HepG2 (cell line): ENCODE results near the gene DNAAF3. TPM values are rescaled to one million over a fixed set of nuclear protein-coding genes. Genes with fewer than 3 reads are reported as not detected.

Experiments used
- DZIP1 ChIP-seq: sonication (generic); formaldehyde crosslinking; IDR thresholded peaks from 2 replicates; pipeline ENCODE4 v1.5.0; 2020; ENCODE audit warnings: mild to moderate bottlenecking, missing genetic modification reagents
- MAFF ChIP-seq: IDR thresholded peaks from 2 replicates; pipeline ENCODE4 v1.6.1; 2011; ENCODE audit warnings: low read depth, low read length, improper control_type of control experiment
- MIER2 ChIP-seq: IDR thresholded peaks from 2 replicates; pipeline ENCODE4 v1.6.1; 2016; ENCODE audit warnings: missing biosample characterization, missing genetic modification reagents
- PHF21A ChIP-seq: sonication (generic); formaldehyde crosslinking; IDR thresholded peaks from 2 replicates; pipeline ENCODE4 v1.5.0; 2020; ENCODE audit warnings: mild to moderate bottlenecking, missing genetic modification reagents
- STAT5B ChIP-seq: sonication (generic); formaldehyde crosslinking; IDR thresholded peaks from 2 replicates; pipeline ENCODE4 v1.4.0; 2020; ENCODE audit warnings: missing genetic modification reagents
- WIZ ChIP-seq: sonication (generic); formaldehyde crosslinking; IDR thresholded peaks from 2 replicates; pipeline ENCODE4 v1.5.1; 2020; ENCODE audit warnings: mild to moderate bottlenecking, missing genetic modification reagents
- ZBTB46 ChIP-seq: sonication (generic); formaldehyde crosslinking; IDR thresholded peaks from 2 replicates; pipeline ENCODE4 v1.4.0; 2020; ENCODE audit warnings: mild to moderate bottlenecking, missing genetic modification reagents, borderline replicate concordance
- ZNF230 ChIP-seq: sonication (generic); formaldehyde crosslinking; IDR thresholded peaks from 2 replicates; pipeline ENCODE4 v1.4.0; 2020; ENCODE audit warnings: mild to moderate bottlenecking, missing genetic modification reagents
- ZNF816 ChIP-seq: sonication (generic); formaldehyde crosslinking; IDR thresholded peaks from 2 replicates; pipeline ENCODE4 v1.8.0; 2022; ENCODE audit warnings: missing genetic modification reagents, mild to moderate bottlenecking, borderline replicate concordance
- polyA plus RNA-seq, 8 experiments: library from polyadenylated mRNA; depleted of rRNA in 3 of 8; stranded (reverse) in 7 of 8; unstranded in 1 of 8; fragments of >200 nt; fragmentation: Illumina TruSeq in 4 of 8; extraction: Trizol in 4 of 8; gene quantifications; 2 replicates each; pipeline versions ENCODE4 v1.2.1 to v1.2.3, GENCODE V29; 2011 to 2016; ENCODE audit warnings: low read depth in 4 of 8, missing spikeins in 1 of 8, mixed read lengths in 1 of 8; ENCODE audit not compliant: insufficient read depth in 1 of 8
- total RNA-seq, 5 experiments: library from RNA; depleted of rRNA; stranded (reverse); fragments of >200 nt; fragmentation: Illumina TruSeq; extraction: Trizol; gene quantifications; 2 replicates each; pipeline ENCODE4 v1.2.3, GENCODE V29; 2016; ENCODE audit warnings: low read depth in 1 of 5
- TF ChIP-seq, protein P1 (sequence below): IDR thresholded peaks from 2 replicates; pipeline ENCODE4 v1.6.1; 2016; ENCODE audit warnings: mild to moderate bottlenecking
- TF ChIP-seq, protein P2 (sequence below): sonication (generic); formaldehyde crosslinking; IDR thresholded peaks from 2 replicates; pipeline ENCODE4 v1.5.1; 2020; ENCODE audit warnings: mild to moderate bottlenecking, missing genetic modification reagents, moderate library complexity
- TF ChIP-seq, protein P3 (sequence below): sonication (generic); formaldehyde crosslinking; IDR thresholded peaks from 2 replicates; pipeline ENCODE4 v1.9.0; 2021; ENCODE audit warnings: missing genetic modification reagents, borderline replicate concordance
- TF ChIP-seq, protein P4 (sequence below): sonication (generic); formaldehyde crosslinking; conservative IDR thresholded peaks from 2 replicates; pipeline ENCODE4 v1.8.0; 2022; ENCODE audit warnings: low read depth, missing genetic modification reagents

The DNAAF3 gene
- total and polyA plus RNA-seq, 2 of the 13 experiments (the other 11 are each of a cell fraction or from before 2014, with no cell fraction given), result 0.30 to 0.40 TPM

DNA sequence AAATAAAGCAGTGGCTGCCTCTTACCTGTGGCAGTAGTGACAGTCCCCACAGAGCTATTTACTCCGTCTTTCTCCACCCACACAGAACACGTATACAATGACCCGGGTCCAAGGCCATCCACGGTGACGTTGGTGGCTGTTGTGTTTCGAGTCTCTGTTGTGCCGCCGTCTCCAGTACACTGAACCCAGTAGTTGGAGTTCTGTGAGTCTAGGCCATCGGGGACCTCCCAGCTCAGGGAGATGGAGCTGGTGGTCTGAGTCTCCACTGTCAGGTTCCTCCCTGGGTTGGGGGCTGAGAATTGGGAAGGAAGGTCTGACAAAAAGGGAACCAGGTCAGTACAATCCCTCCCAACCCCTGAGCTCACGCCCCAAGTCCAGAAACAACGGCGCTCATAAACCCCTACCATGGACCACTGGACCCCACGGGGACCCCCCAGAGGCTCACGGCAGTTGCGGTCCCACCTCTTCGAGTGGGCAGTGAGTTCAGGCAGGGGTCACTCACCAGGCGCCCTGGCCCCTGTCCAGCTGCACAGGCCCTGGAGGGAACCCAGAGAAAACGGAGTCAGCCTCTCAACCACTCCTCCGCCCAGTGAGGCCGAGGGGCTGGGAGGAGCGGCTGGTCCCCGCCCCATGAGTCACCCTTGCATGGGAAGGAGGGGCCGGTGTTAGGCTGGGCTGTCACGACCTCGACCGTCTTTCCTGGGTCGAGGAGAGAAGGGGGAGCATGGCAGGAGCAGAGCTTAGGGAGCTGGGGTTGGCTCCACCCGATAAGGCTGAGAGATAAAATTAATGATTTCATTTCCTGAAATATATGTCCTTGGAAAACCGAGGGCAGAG, 40.5 kb upstream of the DNAAF3 start (continued):
- TF ChIP-seq MAFF (no peak), STAT5B (CRISPR knock-in tag) (no peak), ZNF816 (CRISPR knock-in tag) (no peak; the same call in 1 of the 2 replicates), ZNF230 (CRISPR knock-in tag) (no peak), DZIP1 (CRISPR knock-in tag) (no peak), PHF21A (CRISPR knock-in tag) (peak; percentile 68), ZBTB46 (CRISPR knock-in tag) (no peak), MIER2 (CRISPR knock-in tag) (no peak; the same call in none of the 2 replicates), WIZ (CRISPR knock-in tag) (no peak; the same call in 1 of the 2 replicates)
- TF ChIP-seq, protein P1, sequence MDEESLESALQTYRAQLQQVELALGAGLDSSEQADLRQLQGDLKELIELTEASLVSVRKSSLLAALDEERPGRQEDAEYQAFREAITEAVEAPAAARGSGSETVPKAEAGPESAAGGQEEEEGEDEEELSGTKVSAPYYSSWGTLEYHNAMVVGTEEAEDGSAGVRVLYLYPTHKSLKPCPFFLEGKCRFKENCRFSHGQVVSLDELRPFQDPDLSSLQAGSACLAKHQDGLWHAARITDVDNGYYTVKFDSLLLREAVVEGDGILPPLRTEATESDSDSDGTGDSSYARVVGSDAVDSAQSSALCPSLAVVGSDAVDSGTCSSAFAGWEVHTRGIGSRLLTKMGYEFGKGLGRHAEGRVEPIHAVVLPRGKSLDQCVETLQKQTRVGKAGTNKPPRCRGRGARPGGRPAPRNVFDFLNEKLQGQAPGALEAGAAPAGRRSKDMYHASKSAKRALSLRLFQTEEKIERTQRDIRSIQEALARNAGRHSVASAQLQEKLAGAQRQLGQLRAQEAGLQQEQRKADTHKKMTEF (CRISPR knock-in tag), result peak; percentile 81; the same call in 1 of the 2 replicates
- TF ChIP-seq, protein P2, sequence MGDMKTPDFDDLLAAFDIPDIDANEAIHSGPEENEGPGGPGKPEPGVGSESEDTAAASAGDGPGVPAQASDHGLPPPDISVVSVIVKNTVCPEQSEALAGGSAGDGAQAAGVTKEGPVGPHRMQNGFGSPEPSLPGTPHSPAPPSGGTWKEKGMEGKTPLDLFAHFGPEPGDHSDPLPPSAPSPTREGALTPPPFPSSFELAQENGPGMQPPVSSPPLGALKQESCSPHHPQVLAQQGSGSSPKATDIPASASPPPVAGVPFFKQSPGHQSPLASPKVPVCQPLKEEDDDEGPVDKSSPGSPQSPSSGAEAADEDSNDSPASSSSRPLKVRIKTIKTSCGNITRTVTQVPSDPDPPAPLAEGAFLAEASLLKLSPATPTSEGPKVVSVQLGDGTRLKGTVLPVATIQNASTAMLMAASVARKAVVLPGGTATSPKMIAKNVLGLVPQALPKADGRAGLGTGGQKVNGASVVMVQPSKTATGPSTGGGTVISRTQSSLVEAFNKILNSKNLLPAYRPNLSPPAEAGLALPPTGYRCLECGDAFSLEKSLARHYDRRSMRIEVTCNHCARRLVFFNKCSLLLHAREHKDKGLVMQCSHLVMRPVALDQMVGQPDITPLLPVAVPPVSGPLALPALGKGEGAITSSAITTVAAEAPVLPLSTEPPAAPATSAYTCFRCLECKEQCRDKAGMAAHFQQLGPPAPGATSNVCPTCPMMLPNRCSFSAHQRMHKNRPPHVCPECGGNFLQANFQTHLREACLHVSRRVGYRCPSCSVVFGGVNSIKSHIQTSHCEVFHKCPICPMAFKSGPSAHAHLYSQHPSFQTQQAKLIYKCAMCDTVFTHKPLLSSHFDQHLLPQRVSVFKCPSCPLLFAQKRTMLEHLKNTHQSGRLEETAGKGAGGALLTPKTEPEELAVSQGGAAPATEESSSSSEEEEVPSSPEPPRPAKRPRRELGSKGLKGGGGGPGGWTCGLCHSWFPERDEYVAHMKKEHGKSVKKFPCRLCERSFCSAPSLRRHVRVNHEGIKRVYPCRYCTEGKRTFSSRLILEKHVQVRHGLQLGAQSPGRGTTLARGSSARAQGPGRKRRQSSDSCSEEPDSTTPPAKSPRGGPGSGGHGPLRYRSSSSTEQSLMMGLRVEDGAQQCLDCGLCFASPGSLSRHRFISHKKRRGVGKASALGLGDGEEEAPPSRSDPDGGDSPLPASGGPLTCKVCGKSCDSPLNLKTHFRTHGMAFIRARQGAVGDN (CRISPR knock-in tag), result peak; percentile 93
- TF ChIP-seq, protein P3, sequence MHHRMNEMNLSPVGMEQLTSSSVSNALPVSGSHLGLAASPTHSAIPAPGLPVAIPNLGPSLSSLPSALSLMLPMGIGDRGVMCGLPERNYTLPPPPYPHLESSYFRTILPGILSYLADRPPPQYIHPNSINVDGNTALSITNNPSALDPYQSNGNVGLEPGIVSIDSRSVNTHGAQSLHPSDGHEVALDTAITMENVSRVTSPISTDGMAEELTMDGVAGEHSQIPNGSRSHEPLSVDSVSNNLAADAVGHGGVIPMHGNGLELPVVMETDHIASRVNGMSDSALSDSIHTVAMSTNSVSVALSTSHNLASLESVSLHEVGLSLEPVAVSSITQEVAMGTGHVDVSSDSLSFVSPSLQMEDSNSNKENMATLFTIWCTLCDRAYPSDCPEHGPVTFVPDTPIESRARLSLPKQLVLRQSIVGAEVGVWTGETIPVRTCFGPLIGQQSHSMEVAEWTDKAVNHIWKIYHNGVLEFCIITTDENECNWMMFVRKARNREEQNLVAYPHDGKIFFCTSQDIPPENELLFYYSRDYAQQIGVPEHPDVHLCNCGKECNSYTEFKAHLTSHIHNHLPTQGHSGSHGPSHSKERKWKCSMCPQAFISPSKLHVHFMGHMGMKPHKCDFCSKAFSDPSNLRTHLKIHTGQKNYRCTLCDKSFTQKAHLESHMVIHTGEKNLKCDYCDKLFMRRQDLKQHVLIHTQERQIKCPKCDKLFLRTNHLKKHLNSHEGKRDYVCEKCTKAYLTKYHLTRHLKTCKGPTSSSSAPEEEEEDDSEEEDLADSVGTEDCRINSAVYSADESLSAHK, result no peak
- TF ChIP-seq, protein P4, sequence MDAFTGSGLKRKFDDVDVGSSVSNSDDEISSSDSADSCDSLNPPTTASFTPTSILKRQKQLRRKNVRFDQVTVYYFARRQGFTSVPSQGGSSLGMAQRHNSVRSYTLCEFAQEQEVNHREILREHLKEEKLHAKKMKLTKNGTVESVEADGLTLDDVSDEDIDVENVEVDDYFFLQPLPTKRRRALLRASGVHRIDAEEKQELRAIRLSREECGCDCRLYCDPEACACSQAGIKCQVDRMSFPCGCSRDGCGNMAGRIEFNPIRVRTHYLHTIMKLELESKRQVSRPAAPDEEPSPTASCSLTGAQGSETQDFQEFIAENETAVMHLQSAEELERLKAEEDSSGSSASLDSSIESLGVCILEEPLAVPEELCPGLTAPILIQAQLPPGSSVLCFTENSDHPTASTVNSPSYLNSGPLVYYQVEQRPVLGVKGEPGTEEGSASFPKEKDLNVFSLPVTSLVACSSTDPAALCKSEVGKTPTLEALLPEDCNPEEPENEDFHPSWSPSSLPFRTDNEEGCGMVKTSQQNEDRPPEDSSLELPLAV (CRISPR knock-in tag), result no peak
